GM21529 (cell line): ENCODE measurements around the gene GNPTG.
"Not testable (repeated sequence)": the region's sequence is repeated elsewhere in the genome, so short reads cannot be mapped to it uniquely, and the experiment has no call there.

ENCODE experiments used
- ATAC-seq: cut with Tn5 transposase; IDR thresholded peaks from one replicate; pipeline ENCODE4 v1.9.1; 2021; ENCODE audit not compliant: unreplicated experiment

The GNPTG gene

GRCh38 chr16:1318268-1318545, 33.5 kb upstream of the GNPTG start:
- no peak for ATAC-seq

- no peak for ATAC-seq
Observed at GRCh38 chr16:1319041-1319440, 32.7 kb upstream of the GNPTG start.

- no peak for ATAC-seq
Observed at GRCh38 chr16:1320097-1320496, 31.6 kb upstream of the GNPTG start.

GRCh38 chr16:1320658-1321240, 31.0 kb upstream of the GNPTG start:
- ATAC-seq: no peak

- no peak for ATAC-seq
Observed at GRCh38 chr16:1322407-1322806, 29.3 kb upstream of the GNPTG start.

GRCh38 chr16:1323296-1324239, 28.2 kb upstream of the GNPTG start:
- no peak for ATAC-seq

- no peak for ATAC-seq
Observed at GRCh38 chr16:1324286-1324826, 27.4 kb upstream of the GNPTG start.

- ATAC-seq: no peak
Observed at GRCh38 chr16:1325261-1325660, 26.5 kb upstream of the GNPTG start.

GRCh38 chr16:1325673-1326371, 25.9 kb upstream of the GNPTG start:
- no peak for ATAC-seq

GRCh38 chr16:1326391-1326790, 25.3 kb upstream of the GNPTG start:
- ATAC-seq: no peak

- ATAC-seq: no peak
Observed at GRCh38 chr16:1326946-1327618, 24.6 kb upstream of the GNPTG start.

- ATAC-seq: no peak
Observed at GRCh38 chr16:1327619-1327947, 24.1 kb upstream of the GNPTG start.

- ATAC-seq: not testable (repeated sequence)
Observed at GRCh38 chr16:1328136-1328535, 23.6 kb upstream of the GNPTG start.

GRCh38 chr16:1328961-1329360, 22.8 kb upstream of the GNPTG start:
- not testable (repeated sequence) for ATAC-seq

- no peak for ATAC-seq
Observed at GRCh38 chr16:1330260-1330914, 21.3 kb upstream of the GNPTG start.

- ATAC-seq: no peak
Observed at GRCh38 chr16:1330931-1331711, 20.6 kb upstream of the GNPTG start.

- ATAC-seq: no peak
Observed at GRCh38 chr16:1331712-1332617, 19.8 kb upstream of the GNPTG start.

- no peak for ATAC-seq
Observed at GRCh38 chr16:1332618-1333148, 19.0 kb upstream of the GNPTG start.
